HEK293 (cell line): ENCODE measurements around the gene HSPBAP1.

ENCODE experiments used
- GFI1B ChIP-seq: fragments of 450-650 bp; formaldehyde crosslinking; IDR thresholded peaks from 2 replicates; pipeline ENCODE4 v1.5.1; 2016; ENCODE audit warnings: missing biosample characterization, missing genetic modification characterization
- PRDM4 ChIP-seq: fragments of 450-650 bp; formaldehyde crosslinking; IDR thresholded peaks from 2 replicates; pipeline ENCODE4 v1.5.1; 2017; ENCODE audit warnings: missing biosample characterization, missing genetic modification characterization
- SP7 ChIP-seq: fragments of 450-650 bp; formaldehyde crosslinking; IDR thresholded peaks from 2 replicates; pipeline ENCODE4 v1.5.1; 2016; ENCODE audit warnings: missing biosample characterization, missing genetic modification characterization
- TRIM28 ChIP-seq: IDR thresholded peaks from 2 replicates; pipeline ENCODE4 v1.6.1; 2011; ENCODE audit warnings: low read length, control low read depth, borderline replicate concordance
- ZEB2 ChIP-seq: fragments of 450-650 bp; formaldehyde crosslinking; IDR thresholded peaks from 2 replicates; pipeline ENCODE4 v1.5.1; 2016; ENCODE audit warnings: missing biosample characterization, missing genetic modification characterization
- ZFP37 ChIP-seq: fragments of 450-650 bp; formaldehyde crosslinking; IDR thresholded peaks from 2 replicates; pipeline ENCODE4 v1.5.1; 2016; ENCODE audit warnings: missing biosample characterization, missing genetic modification characterization
- ZNF19 ChIP-seq: fragments of 450-650 bp; formaldehyde crosslinking; IDR thresholded peaks from 2 replicates; pipeline ENCODE4; 2016; ENCODE audit warnings: missing biosample characterization, missing genetic modification characterization, low read depth
- ZNF501 ChIP-seq: fragments of 450-650 bp; formaldehyde crosslinking; IDR thresholded peaks from 2 replicates; pipeline ENCODE4 v1.5.1; 2016; ENCODE audit warnings: missing biosample characterization, missing genetic modification characterization
- ZNF639 ChIP-seq: fragments of 450-650 bp; formaldehyde crosslinking; IDR thresholded peaks from 2 replicates; pipeline ENCODE4 v1.5.1; 2016; ENCODE audit warnings: missing biosample characterization, missing genetic modification characterization

GRCh38 chr3:122727766-122728165 is 65.9 kb downstream of the HSPBAP1 start:
- TF ChIP-seq ZNF639 (tag by site-specific recombination) = no peak
- TF ChIP-seq ZNF19 (tag by site-specific recombination) = no peak
- no peak for TF ChIP-seq ZNF501 (tag by site-specific recombination)
- no peak for TF ChIP-seq SP7 (tag by site-specific recombination)
- no peak for TF ChIP-seq ZFP37 (tag by site-specific recombination)
- no peak for TF ChIP-seq PRDM4
- no peak for TF ChIP-seq ZEB2 (tag by site-specific recombination)
- TF ChIP-seq TRIM28 = no peak
- no peak for TF ChIP-seq GFI1B (tag by site-specific recombination)
